AG04450 (cell line): ENCODE measurements around the gene SMIM36. TPM values are rescaled to one million over a fixed set of nuclear protein-coding genes. Genes with fewer than 3 reads are reported as not detected.
"Not testable (repeated sequence)": the region's sequence is repeated elsewhere in the genome, so short reads cannot be mapped to it uniquely, and the experiment has no call there.

Source experiments
- CTCF ChIA-PET: fragments of 300-600, 350-600 bp; formaldehyde crosslinking; extraction: SDS; loops from one replicate; lab custom pipeline; 2022; ENCODE audit warnings: antibody characterized with exemption, inconsistent platforms; lab: Charles Lee
- POLR2A ChIA-PET: fragments of 350-600 bp; formaldehyde crosslinking; extraction: SDS; loops from one replicate; lab custom pipeline; 2021; ENCODE audit warnings: antibody characterized with exemption, inconsistent platforms; lab: Yijun Ruan, JAX
- DNase-seq: peaks from one replicate; pipeline ENCODE4 v3.0.0-alpha.2; 2011; ENCODE audit warnings: low read depth, low spot score
- H3K27ac ChIP-seq: one replicate; pipeline ENCODE4 v1.5.1; 2012; ENCODE audit warnings: low read depth, low read length, control low read depth
- H3K27me3 ChIP-seq: one replicate; pipeline ENCODE4 v1.6.0; 2012; ENCODE audit warnings: low read length; ENCODE audit not compliant: control insufficient read depth, insufficient read depth
- H3K4me3 ChIP-seq: 2 replicates; pipeline ENCODE4 v1.5.1; 2011; ENCODE audit warnings: mild to moderate bottlenecking, low read depth, low read length, control low read depth
- H3K9me3 ChIP-seq: 2 replicates; pipeline ENCODE4 v1.5.1; 2012; ENCODE audit warnings: low read length; ENCODE audit not compliant: control insufficient read depth, insufficient read depth
- CTCF ChIP-seq: IDR thresholded peaks from 2 replicates; pipeline ENCODE4 v1.5.1; 2011; ENCODE audit warnings: low read depth, low read length, control low read depth, inconsistent platforms
- polyA plus RNA-seq: library from polyadenylated mRNA; depleted of rRNA; stranded (reverse); fragments of >200 nt; gene quantifications from 2 replicates; pipeline ENCODE4 v1.2.3, GENCODE V29; 2011

The SMIM36 gene
- polyA plus RNA-seq, 1 experiment, result not detected

- POLR2A ChIA-PET, result no interaction called here
- no peak overlapping the region for H3K27ac ChIP-seq
- peaks cover 3% of the 10 kb centered on the region; the same call in 1 of the 2 replicates for H3K9me3 ChIP-seq
- CTCF ChIA-PET, result interaction anchor here (1.1 kb wide), 1 partner anchor 91 kb away, joined by 7 read pairs; no protein-coding TSS in a partner anchor
- H3K4me3 ChIP-seq, result no peak overlapping the region
- no peak for DNase-seq
- H3K27me3 ChIP-seq, result no peaks in the 10 kb centered on the region
- no peak for TF ChIP-seq CTCF
Measured at GRCh38 chr17:55423535-55423934, 87.7 kb downstream of the SMIM36 start.

GRCh38 chr17:55422828-55423164, 88.5 kb downstream of the SMIM36 start:
- DNase-seq, H3K4me3 ChIP-seq, POLR2A ChIA-PET, H3K9me3 ChIP-seq, H3K27me3 ChIP-seq, H3K27ac ChIP-seq: not testable (repeated sequence)
- CTCF ChIA-PET, result interaction anchor here (0.5 to 1.1 kb wide), 2 partner anchors 11 to 92 kb away, joined by 3 to 7 read pairs; no protein-coding TSS in a partner anchor

- Histone ChIP-seq H3K27me3 (no peaks in the 10 kb centered on the region), H3K9me3 (peaks cover 3% of the 10 kb centered on the region; the same call in 1 of the 2 replicates), H3K4me3 (peak within 1 kb of the TSS; percentile 92), H3K27ac (peak within 1 kb of the TSS; percentile 24)
- no peak for DNase-seq
- ChIA-PET CTCF (interaction anchor here (1.9 to 2.2 kb wide), 2 partner anchors 12 to 92 kb away, joined by 6 to 10 read pairs; no protein-coding TSS in a partner anchor), POLR2A (interaction anchor here (0.6 to 1.8 kb wide), 6 partner anchors 12 to 1493 kb away, joined by 3 to 10 read pairs (median 4); partner anchors contain the start of gene TRIM25)
- TF ChIP-seq CTCF, result no peak
Measured at GRCh38 chr17:55421179-55421934, 89.9 kb downstream of the SMIM36 start, which contains the start of gene MMD. Gene MMD, minus strand, starts transcription at chr17:55421835. Its CDS starts 140 bp downstream, at chr17:55421695.

- ChIA-PET POLR2A (interaction anchor here (0.8 to 1.8 kb wide), 4 partner anchors 13 to 1493 kb away, joined by 3 to 10 read pairs (median 4); partner anchors contain the start of gene TRIM25), CTCF (interaction anchor here (1.9 to 2.2 kb wide), 2 partner anchors 13 to 93 kb away, joined by 6 to 10 read pairs; no protein-coding TSS in a partner anchor)
- peak overlapping the region; percentile 24 for H3K27ac ChIP-seq
Measured at GRCh38 chr17:55420776-55421178, 90.5 kb downstream of the SMIM36 start.

More at GRCh38 chr17:55420776-55421178, 90.5 kb downstream of the SMIM36 start:
- peak overlapping the region; percentile 92 for H3K4me3 ChIP-seq
- TF ChIP-seq CTCF, result no peak
- peaks cover 3% of the 10 kb centered on the region; the same call in 1 of the 2 replicates for H3K9me3 ChIP-seq
- no peak for DNase-seq
- no peaks in the 10 kb centered on the region for H3K27me3 ChIP-seq
